H9 (cell line): ENCODE results near the gene SFXN5. TPM values are rescaled to one million over a fixed set of nuclear protein-coding genes. Genes with fewer than 3 reads are reported as not detected.

ENCODE experiments used
- DNase-seq: peaks from one replicate; pipeline ENCODE4 v3.0.0-alpha.2; 2017
- H2AFZ ChIP-seq: one replicate; pipeline ENCODE4 v1.6.1; 2013; ENCODE audit warnings: mild to moderate bottlenecking, low read length, control low read depth, moderate library complexity
- H2AK5ac ChIP-seq: 2 replicates; pipeline ENCODE4 v1.6.1; 2013; ENCODE audit warnings: low read length, control low read depth, mixed read lengths; ENCODE audit not compliant: insufficient read length
- H2BK120ac ChIP-seq: one replicate; pipeline ENCODE4 v1.6.1; 2013; ENCODE audit warnings: low read depth, mild to moderate bottlenecking, low read length, control low read depth, inconsistent platforms; ENCODE audit not compliant: poor library complexity, severe bottlenecking
- H2BK12ac ChIP-seq: 2 replicates; pipeline ENCODE4 v1.6.1; 2013; ENCODE audit warnings: low read length, control low read depth, mixed read lengths, low read depth; ENCODE audit not compliant: insufficient read length
- H2BK15ac ChIP-seq: 2 replicates; pipeline ENCODE4 v1.6.1; 2013; ENCODE audit warnings: low read depth, low read length, control low read depth
- H2BK20ac ChIP-seq: one replicate; pipeline ENCODE4 v1.6.1; 2013; ENCODE audit warnings: low read depth, mild to moderate bottlenecking, low read length, control low read depth, inconsistent platforms; ENCODE audit not compliant: poor library complexity, severe bottlenecking
- H2BK5ac ChIP-seq: 2 replicates; pipeline ENCODE4 v1.6.1; 2013; ENCODE audit warnings: low read length, control low read depth, mixed read lengths; ENCODE audit not compliant: insufficient read length
- H3K14ac ChIP-seq: 2 replicates; pipeline ENCODE4 v1.6.1; 2013; ENCODE audit warnings: low read length, control low read depth; ENCODE audit not compliant: insufficient read depth
- H3K18ac ChIP-seq: 2 replicates; pipeline ENCODE4 v1.6.1; 2013; ENCODE audit warnings: low read depth, mild to moderate bottlenecking, mixed read lengths, low read length, control low read depth; ENCODE audit not compliant: insufficient read length
- H3K23ac ChIP-seq: 2 replicates; pipeline ENCODE4 v1.6.1; 2013; ENCODE audit warnings: low read length, control low read depth, mixed read lengths, low read depth; ENCODE audit not compliant: insufficient read length
- H3K23me2 ChIP-seq: 2 replicates; pipeline ENCODE4 v1.6.1; 2013; ENCODE audit warnings: low read depth, mild to moderate bottlenecking, mixed read lengths, low read length, control low read depth; ENCODE audit not compliant: insufficient read length, poor library complexity, severe bottlenecking
- H3K27ac ChIP-seq: 2 replicates; pipeline ENCODE4 v1.5.1; 2013; ENCODE audit warnings: low read length, control low read depth, mixed read lengths, low read depth; ENCODE audit not compliant: insufficient read length
- H3K27me3 ChIP-seq: 2 replicates; pipeline ENCODE4 v1.6.1; 2013; ENCODE audit warnings: low read length, control low read depth, inconsistent platforms; ENCODE audit not compliant: insufficient read depth
- H3K4ac ChIP-seq: 2 replicates; pipeline ENCODE4 v1.6.1; 2013; ENCODE audit warnings: low read depth, mild to moderate bottlenecking, control low read depth, inconsistent platforms, low read length, moderate library complexity
- H3K4me1 ChIP-seq: 2 replicates; pipeline ENCODE4 v1.6.1; 2013; ENCODE audit warnings: low read length, control low read depth, inconsistent platforms; ENCODE audit not compliant: insufficient read depth
- H3K4me2 ChIP-seq: 2 replicates; pipeline ENCODE4 v1.6.1; 2013; ENCODE audit warnings: low read length, control low read depth, mixed read lengths; ENCODE audit not compliant: insufficient read length, insufficient read depth
- H3K56ac ChIP-seq: 2 replicates; pipeline ENCODE4 v1.6.1; 2013; ENCODE audit warnings: low read depth, mild to moderate bottlenecking, mixed read lengths, low read length, control low read depth; ENCODE audit not compliant: insufficient read length
- H3K79me1 ChIP-seq: 2 replicates; pipeline ENCODE4 v1.6.1; 2013; ENCODE audit warnings: low read depth, mild to moderate bottlenecking, moderate library complexity, low read length, control low read depth, inconsistent platforms; ENCODE audit not compliant: insufficient read depth, poor library complexity, severe bottlenecking
- H3K79me2 ChIP-seq: 2 replicates; pipeline ENCODE4 v1.6.1; 2013; ENCODE audit warnings: low read length, control low read depth, inconsistent platforms; ENCODE audit not compliant: insufficient read depth
- H3K9ac ChIP-seq: 2 replicates; pipeline ENCODE4 v1.6.1; 2013; ENCODE audit warnings: low read length, control low read depth, mixed read lengths; ENCODE audit not compliant: insufficient read length; ENCODE audit errors: extremely low read depth
- H3K9me3 ChIP-seq: one replicate; pipeline ENCODE4 v1.6.1; 2013; ENCODE audit warnings: low read depth, low read length, inconsistent platforms; ENCODE audit not compliant: control insufficient read depth
- H3T11ph ChIP-seq: one replicate; pipeline ENCODE4 v1.6.1; 2013; ENCODE audit warnings: mild to moderate bottlenecking, low read length, control low read depth, inconsistent platforms
- H4K20me1 ChIP-seq: one replicate; pipeline ENCODE4 v1.6.1; 2013; ENCODE audit not compliant: control insufficient read depth, insufficient read length, insufficient read depth
- H4K5ac ChIP-seq: 2 replicates; pipeline ENCODE4 v1.6.1; 2013; ENCODE audit warnings: low read depth, mild to moderate bottlenecking, mixed read lengths, low read length, control low read depth; ENCODE audit not compliant: insufficient read length
- H4K8ac ChIP-seq: replicated peaks from 2 replicates; pipeline ENCODE4 v1.6.1; 2013; ENCODE audit warnings: low read length, control low read depth, mixed read lengths, low read depth; ENCODE audit not compliant: insufficient read length
- H4K91ac ChIP-seq: 2 replicates; pipeline ENCODE4 v1.6.1; 2013; ENCODE audit warnings: low read depth, mild to moderate bottlenecking, moderate library complexity, mixed read lengths, low read length, control low read depth; ENCODE audit not compliant: insufficient read length
- H3K27ac Mint-ChIP-seq, 3 experiments: 2 replicates in 2 of 3; 3 replicates in 1 of 3; pipeline ENCODE4 v1.8.0; 2020 to 2021; ENCODE audit warnings: mixed read lengths in 3 of 3, mild to moderate bottlenecking in 1 of 3, moderate library complexity in 1 of 3
- H3K27me3 Mint-ChIP-seq: 2 replicates; pipeline ENCODE4 v1.8.0; 2021; ENCODE audit warnings: low read depth, mild to moderate bottlenecking, moderate library complexity, mixed read lengths
- H3K36me3 Mint-ChIP-seq, 3 experiments: 2 replicates in 2 of 3; 3 replicates in 1 of 3; pipeline ENCODE4 v1.8.0; 2020 to 2021; ENCODE audit warnings: low read depth in 3 of 3, mixed read lengths in 3 of 3; ENCODE audit not compliant: insufficient read depth in 1 of 3
- H3K4me1 Mint-ChIP-seq, 2 experiments: 2 replicates each; pipeline ENCODE4 v1.8.0; 2020; ENCODE audit warnings: mixed read lengths in 2 of 2
- H3K4me3 Mint-ChIP-seq, 2 experiments: 2 replicates in 1 of 2; 3 replicates in 1 of 2; pipeline ENCODE4 v1.8.0; 2020 to 2021; ENCODE audit warnings: mild to moderate bottlenecking in 2 of 2, mixed read lengths in 2 of 2, moderate library complexity in 1 of 2
- H3K9me3 Mint-ChIP-seq, 2 experiments: 2 replicates in 1 of 2; 3 replicates in 1 of 2; pipeline ENCODE4 v1.8.0; 2020; ENCODE audit warnings: mild to moderate bottlenecking in 2 of 2, mixed read lengths in 2 of 2, moderate library complexity in 1 of 2
- whole genome bisulfite sequencing: extraction: QIAGEN DNeasy Blood & Tissue Kit; methylation state at CpG from one replicate; pipeline ENCODE4 v1.1.7; 2013; ENCODE audit warnings: missing lambda C conversion rate, low lambda C conversion rate, mixed read lengths; ENCODE audit not compliant: insufficient read length; ENCODE audit errors: extremely low coverage; 5-methylcytosine and 5-hydroxymethylcytosine counted together
- total RNA-seq: library from RNA; stranded (reverse); gene quantifications from 2 replicates; pipeline ENCODE4 v1.2.1, GENCODE V29; 2021
- TF ChIP-seq, protein P1 (sequence below): fragments of 200-600 bp; sonication (generic); conservative IDR thresholded peaks from 3 replicates; pipeline ENCODE4 v1.8.0; 2021; ENCODE audit warnings: antibody characterized with exemption, mild to moderate bottlenecking

Gene SFXN5
- total RNA-seq, 1 experiment from 2014 or later = 30.9 TPM

DNA sequence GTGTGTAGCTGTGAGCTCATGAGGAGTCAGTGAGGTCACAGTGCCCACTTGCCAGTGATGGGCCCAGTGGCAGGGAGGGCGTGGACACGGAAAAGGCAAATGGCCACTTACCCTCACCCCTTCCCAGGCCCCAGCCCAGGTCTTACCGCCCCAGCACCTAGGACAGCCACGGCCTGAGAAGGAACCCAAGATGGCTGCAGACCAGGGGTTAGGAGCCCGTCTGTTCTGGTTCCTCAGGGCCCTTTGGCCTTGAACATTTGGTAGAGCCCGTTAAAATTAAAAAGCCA lies 80.1 kb downstream of the SFXN5 start:
- H4K20me1 ChIP-seq = no peaks in the 10 kb centered on the region
- no peak overlapping the region for H4K5ac ChIP-seq
- Mint-ChIP-seq H3K27ac (no peak overlapping the region; a peak in 1 of 7 replicates), H3K27me3 (peaks cover 1% of the 10 kb centered on the region; the same call in 1 of the 2 replicates), H3K4me1 (peaks cover 14 to 22% of the 10 kb centered on the region in 2 experiments; a peak in 3 of 4 replicates), H3K9me3 (no peaks in the 10 kb centered on the region), H3K36me3 (peaks cover 0 to 5% (median 0%) of the 10 kb centered on the region in 3 experiments; a peak in 2 of 7 replicates), H3K4me3 (no peak overlapping the region)
- H2BK15ac ChIP-seq = no peak overlapping the region
- H3K4me1 ChIP-seq = no peaks in the 10 kb centered on the region
- TF ChIP-seq, protein P1, sequence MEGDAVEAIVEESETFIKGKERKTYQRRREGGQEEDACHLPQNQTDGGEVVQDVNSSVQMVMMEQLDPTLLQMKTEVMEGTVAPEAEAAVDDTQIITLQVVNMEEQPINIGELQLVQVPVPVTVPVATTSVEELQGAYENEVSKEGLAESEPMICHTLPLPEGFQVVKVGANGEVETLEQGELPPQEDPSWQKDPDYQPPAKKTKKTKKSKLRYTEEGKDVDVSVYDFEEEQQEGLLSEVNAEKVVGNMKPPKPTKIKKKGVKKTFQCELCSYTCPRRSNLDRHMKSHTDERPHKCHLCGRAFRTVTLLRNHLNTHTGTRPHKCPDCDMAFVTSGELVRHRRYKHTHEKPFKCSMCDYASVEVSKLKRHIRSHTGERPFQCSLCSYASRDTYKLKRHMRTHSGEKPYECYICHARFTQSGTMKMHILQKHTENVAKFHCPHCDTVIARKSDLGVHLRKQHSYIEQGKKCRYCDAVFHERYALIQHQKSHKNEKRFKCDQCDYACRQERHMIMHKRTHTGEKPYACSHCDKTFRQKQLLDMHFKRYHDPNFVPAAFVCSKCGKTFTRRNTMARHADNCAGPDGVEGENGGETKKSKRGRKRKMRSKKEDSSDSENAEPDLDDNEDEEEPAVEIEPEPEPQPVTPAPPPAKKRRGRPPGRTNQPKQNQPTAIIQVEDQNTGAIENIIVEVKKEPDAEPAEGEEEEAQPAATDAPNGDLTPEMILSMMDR = no peak
- no peak overlapping the region for H2BK12ac ChIP-seq
- H3K9ac ChIP-seq = no peak overlapping the region
- no peak overlapping the region for H2BK120ac ChIP-seq
- no peaks in the 10 kb centered on the region for H3K27me3 ChIP-seq
- H3K14ac ChIP-seq = no peak overlapping the region
- no peak overlapping the region for H2AK5ac ChIP-seq
- no peak overlapping the region for H3T11ph ChIP-seq
- H2AFZ ChIP-seq = no peak overlapping the region
- no peak overlapping the region for H4K8ac ChIP-seq
- no CpG with 5 or more reads among the region's 6 CpGs for WGBS
- H4K91ac ChIP-seq = no peak overlapping the region
- no peak overlapping the region for H3K56ac ChIP-seq
- no peaks in the 10 kb centered on the region for H3K79me1 ChIP-seq
- H3K79me2 ChIP-seq = no peaks in the 10 kb centered on the region
- H3K23me2 ChIP-seq = no peaks in the 10 kb centered on the region
- no peak overlapping the region for H3K18ac ChIP-seq
- H3K27ac ChIP-seq = no peak overlapping the region
- H3K9me3 ChIP-seq = no peaks in the 10 kb centered on the region
- DNase-seq = peak; percentile 18
- H3K4ac ChIP-seq = no peak overlapping the region
- no peak overlapping the region for H3K4me2 ChIP-seq
- H2BK5ac ChIP-seq = no peak overlapping the region
- H2BK20ac ChIP-seq = no peak overlapping the region
- no peak overlapping the region for H3K23ac ChIP-seq
